Hepatocyte (in vitro differentiated cells): ENCODE measurements around the gene SPAG5. TPM values are rescaled to one million over a fixed set of nuclear protein-coding genes. Genes with fewer than 3 reads are reported as not detected.

Experiments
- DNase-seq: peaks from one replicate; pipeline ENCODE4 v3.0.0-alpha.2; 2016; ENCODE audit warnings: low spot score
- H2AFZ ChIP-seq: fragments of 200-600 bp; sonication (generic); 2 replicates; pipeline ENCODE4 v1.6.0; 2016; ENCODE audit warnings: antibody characterized with exemption, mild to moderate bottlenecking
- H3K27ac ChIP-seq: fragments of 200-600 bp; sonication (generic); 2 replicates; pipeline ENCODE4 v1.5.1; 2016; ENCODE audit warnings: mild to moderate bottlenecking
- H3K27me3 ChIP-seq: fragments of 200-600 bp; sonication (generic); 2 replicates; pipeline ENCODE4 v1.6.1; 2016
- H3K36me3 ChIP-seq: fragments of 200-600 bp; sonication (generic); replicated peaks from 2 replicates; pipeline ENCODE4 v1.5.1; 2016; ENCODE audit warnings: low read depth; ENCODE audit not compliant: insufficient read depth
- H3K4me1 ChIP-seq: fragments of 200-600 bp; sonication (generic); 2 replicates; pipeline ENCODE4 v1.5.1; 2016; ENCODE audit warnings: mild to moderate bottlenecking, moderate library complexity; ENCODE audit not compliant: insufficient read depth
- H3K4me2 ChIP-seq: fragments of 200-600 bp; sonication (generic); 2 replicates; pipeline ENCODE4 v1.6.0; 2016
- H3K4me3 ChIP-seq: fragments of 200-600 bp; sonication (generic); 2 replicates; pipeline ENCODE4 v1.5.1; 2016; ENCODE audit warnings: mild to moderate bottlenecking
- H3K79me2 ChIP-seq: fragments of 200-600 bp; sonication (generic); 2 replicates; pipeline ENCODE4 v1.6.0; 2017; ENCODE audit warnings: mild to moderate bottlenecking
- H3K9me2 ChIP-seq: fragments of 200-600 bp; sonication (generic); replicated peaks from 2 replicates; pipeline ENCODE4 v1.6.0; 2017; ENCODE audit warnings: mild to moderate bottlenecking; ENCODE audit not compliant: insufficient read depth
- H3K9me3 ChIP-seq: fragments of 200-600 bp; sonication (generic); 2 replicates; pipeline ENCODE4 v1.5.1; 2016; ENCODE audit warnings: low read depth, mild to moderate bottlenecking
- H4K20me1 ChIP-seq: fragments of 200-600 bp; sonication (generic); 2 replicates; pipeline ENCODE4 v1.6.0; 2016; ENCODE audit warnings: mild to moderate bottlenecking; ENCODE audit not compliant: insufficient read depth, poor library complexity, severe bottlenecking
- EZH2 ChIP-seq: fragments of 200-600 bp; sonication (generic); IDR thresholded peaks from 2 replicates; pipeline ENCODE4 v1.6.1; 2016; ENCODE audit warnings: antibody characterized with exemption, mild to moderate bottlenecking, borderline replicate concordance
- EZH2phosphoT487 ChIP-seq: fragments of 200-600 bp; sonication (generic); IDR thresholded peaks from one replicate; pipeline ENCODE4 v1.6.1; 2018; ENCODE audit warnings: antibody characterized with exemption, mild to moderate bottlenecking, low read depth, moderate library complexity; ENCODE audit not compliant: unreplicated experiment, severe bottlenecking
- WGBS: methylation state at CpG from one replicate; pipeline ENCODE4 v1.1.6; 2016; ENCODE audit warnings: low lambda C conversion rate; ENCODE audit errors: missing lambda C conversion rate; 5-methylcytosine and 5-hydroxymethylcytosine counted together
- polyA plus RNA-seq: library from polyadenylated mRNA; unstranded; fragments of >200 nt; fragmentation: Nextera tagmentation; extraction: Ambion mirVana; gene quantifications from 2 replicates; pipeline ENCODE4 v1.2.1, GENCODE V29; 2016
- total RNA-seq: library from RNA; depleted of rRNA; stranded (reverse); fragments of >200 nt; gene quantifications from 2 replicates; pipeline ENCODE4 v1.2.3, GENCODE V29; 2014
- TF ChIP-seq, protein P1 (sequence below): fragments of 200-600 bp; sonication (generic); IDR thresholded peaks from 2 replicates; pipeline ENCODE4 v1.5.1; 2016; ENCODE audit warnings: antibody characterized with exemption, mild to moderate bottlenecking; ENCODE audit not compliant: poor library complexity

Gene SPAG5
- total and polyA plus RNA-seq, 2 experiments from 2014 or later, result 13.9 to 17.9 TPM

- Histone ChIP-seq H3K27ac (no peak overlapping the region), H3K4me2 (no peak overlapping the region), H3K27me3 (no peaks in the 10 kb centered on the region), H3K9me2 (no peaks in the 10 kb centered on the region), H4K20me1 (no peaks in the 10 kb centered on the region), H2AFZ (no peak overlapping the region), H3K9me3 (no peaks in the 10 kb centered on the region), H3K4me3 (no peak overlapping the region), H3K36me3 (no peaks in the 10 kb centered on the region), H3K4me1 (peaks cover 4% of the 10 kb centered on the region), H3K79me2 (no peaks in the 10 kb centered on the region)
- 79% methylated on average over 7 of the region's 7 CpGs for whole genome bisulfite sequencing
- no peak for DNase-seq
- TF ChIP-seq, protein P1, sequence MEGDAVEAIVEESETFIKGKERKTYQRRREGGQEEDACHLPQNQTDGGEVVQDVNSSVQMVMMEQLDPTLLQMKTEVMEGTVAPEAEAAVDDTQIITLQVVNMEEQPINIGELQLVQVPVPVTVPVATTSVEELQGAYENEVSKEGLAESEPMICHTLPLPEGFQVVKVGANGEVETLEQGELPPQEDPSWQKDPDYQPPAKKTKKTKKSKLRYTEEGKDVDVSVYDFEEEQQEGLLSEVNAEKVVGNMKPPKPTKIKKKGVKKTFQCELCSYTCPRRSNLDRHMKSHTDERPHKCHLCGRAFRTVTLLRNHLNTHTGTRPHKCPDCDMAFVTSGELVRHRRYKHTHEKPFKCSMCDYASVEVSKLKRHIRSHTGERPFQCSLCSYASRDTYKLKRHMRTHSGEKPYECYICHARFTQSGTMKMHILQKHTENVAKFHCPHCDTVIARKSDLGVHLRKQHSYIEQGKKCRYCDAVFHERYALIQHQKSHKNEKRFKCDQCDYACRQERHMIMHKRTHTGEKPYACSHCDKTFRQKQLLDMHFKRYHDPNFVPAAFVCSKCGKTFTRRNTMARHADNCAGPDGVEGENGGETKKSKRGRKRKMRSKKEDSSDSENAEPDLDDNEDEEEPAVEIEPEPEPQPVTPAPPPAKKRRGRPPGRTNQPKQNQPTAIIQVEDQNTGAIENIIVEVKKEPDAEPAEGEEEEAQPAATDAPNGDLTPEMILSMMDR, result no peak
- TF ChIP-seq EZH2phosphoT487 (no peak), EZH2 (no peak)
Measured at GRCh38 chr17:28532050-28532960, 66.5 kb downstream of the SPAG5 start.

- peaks cover 5% of the 10 kb centered on the region for H3K4me1 ChIP-seq
- no peaks in the 10 kb centered on the region for H3K9me2 ChIP-seq
- TF ChIP-seq, protein P1, result no peak
- TF ChIP-seq EZH2phosphoT487 (no peak), EZH2 (no peak)
- 79% methylated on average over 7 of the region's 7 CpGs for WGBS
- H3K9me3 ChIP-seq, result no peaks in the 10 kb centered on the region
- H3K4me3 ChIP-seq, result no peak overlapping the region
- H4K20me1 ChIP-seq, result no peaks in the 10 kb centered on the region
- no peak overlapping the region for H2AFZ ChIP-seq
- DNase-seq, result no peak
- no peaks in the 10 kb centered on the region for H3K79me2 ChIP-seq
- no peak overlapping the region for H3K4me2 ChIP-seq
- H3K36me3 ChIP-seq, result no peaks in the 10 kb centered on the region
- no peak overlapping the region for H3K27ac ChIP-seq
- H3K27me3 ChIP-seq, result no peaks in the 10 kb centered on the region
Measured at GRCh38 chr17:28530926-28531325, 67.9 kb downstream of the SPAG5 start.

DNA sequence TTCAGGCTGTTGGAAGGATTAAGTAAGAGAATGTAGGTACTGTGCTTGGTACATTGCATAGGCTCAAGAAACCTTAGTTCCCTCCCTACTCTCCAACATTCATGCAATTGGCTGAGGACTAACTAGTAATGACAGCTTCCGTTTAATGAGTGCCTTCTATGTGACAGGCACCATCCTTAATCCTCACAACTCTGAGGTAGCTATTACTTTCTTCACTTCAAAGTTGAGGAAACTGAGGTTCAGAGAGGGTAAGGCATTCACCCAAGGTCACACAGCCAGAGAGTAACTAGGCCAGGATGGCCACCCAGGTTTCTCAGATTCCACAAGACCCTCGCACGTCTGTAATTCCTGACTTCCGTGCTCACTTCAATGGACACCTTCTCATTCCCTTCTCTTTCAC is 68.6 kb downstream of the SPAG5 start:
- Histone ChIP-seq H3K79me2 (no peaks in the 10 kb centered on the region), H3K9me3 (no peaks in the 10 kb centered on the region)
- 88% methylated on average over 4 of the region's 4 CpGs for WGBS

More for the DNA sequence above, 68.6 kb downstream of the SPAG5 start:
- H3K4me2 ChIP-seq, result no peak overlapping the region
- peaks cover 12% of the 10 kb centered on the region for H3K4me1 ChIP-seq
- H3K27me3 ChIP-seq, result no peaks in the 10 kb centered on the region
- no peaks in the 10 kb centered on the region for H4K20me1 ChIP-seq
- no peak overlapping the region for H3K4me3 ChIP-seq
- no peaks in the 10 kb centered on the region for H3K36me3 ChIP-seq
- no peak for TF ChIP-seq EZH2phosphoT487
- TF ChIP-seq EZH2, result no peak
- TF ChIP-seq, protein P1, result no peak
- no peaks in the 10 kb centered on the region for H3K9me2 ChIP-seq
- H3K27ac ChIP-seq, result no peak overlapping the region
- no peak overlapping the region for H2AFZ ChIP-seq
- no peak for DNase-seq
